HG03460 (cell line): ENCODE results near the gene METRN.
"Not testable (repeated sequence)": the region's sequence is repeated elsewhere in the genome, so short reads cannot be mapped to it uniquely, and the experiment has no call there.

Experiments used
- ATAC-seq: cut with Tn5 transposase; IDR thresholded peaks from one replicate; pipeline ENCODE4 v1.9.1; 2021; ENCODE audit not compliant: unreplicated experiment

Gene METRN

DNA sequence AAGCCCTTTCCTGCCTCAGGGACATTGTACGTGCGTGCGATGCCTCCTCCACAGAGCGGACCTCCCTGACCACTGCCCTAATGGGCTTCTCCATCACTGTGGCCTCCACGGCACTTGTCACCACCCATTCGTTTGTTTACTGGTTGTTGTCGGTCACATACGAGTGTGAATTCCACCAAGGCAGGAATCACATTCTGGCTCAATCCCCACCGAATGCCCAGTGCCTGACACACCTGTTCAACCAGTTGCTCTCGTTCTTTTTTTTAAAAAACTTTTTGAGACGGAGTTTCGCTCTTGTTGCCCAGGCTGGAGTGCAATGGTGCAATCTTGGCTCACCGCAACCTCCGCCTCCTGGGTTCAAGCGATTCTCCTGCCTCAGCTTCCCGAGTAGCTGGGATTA, 23.7 kb upstream of the METRN start:
- ATAC-seq, result not testable (repeated sequence)

DNA sequence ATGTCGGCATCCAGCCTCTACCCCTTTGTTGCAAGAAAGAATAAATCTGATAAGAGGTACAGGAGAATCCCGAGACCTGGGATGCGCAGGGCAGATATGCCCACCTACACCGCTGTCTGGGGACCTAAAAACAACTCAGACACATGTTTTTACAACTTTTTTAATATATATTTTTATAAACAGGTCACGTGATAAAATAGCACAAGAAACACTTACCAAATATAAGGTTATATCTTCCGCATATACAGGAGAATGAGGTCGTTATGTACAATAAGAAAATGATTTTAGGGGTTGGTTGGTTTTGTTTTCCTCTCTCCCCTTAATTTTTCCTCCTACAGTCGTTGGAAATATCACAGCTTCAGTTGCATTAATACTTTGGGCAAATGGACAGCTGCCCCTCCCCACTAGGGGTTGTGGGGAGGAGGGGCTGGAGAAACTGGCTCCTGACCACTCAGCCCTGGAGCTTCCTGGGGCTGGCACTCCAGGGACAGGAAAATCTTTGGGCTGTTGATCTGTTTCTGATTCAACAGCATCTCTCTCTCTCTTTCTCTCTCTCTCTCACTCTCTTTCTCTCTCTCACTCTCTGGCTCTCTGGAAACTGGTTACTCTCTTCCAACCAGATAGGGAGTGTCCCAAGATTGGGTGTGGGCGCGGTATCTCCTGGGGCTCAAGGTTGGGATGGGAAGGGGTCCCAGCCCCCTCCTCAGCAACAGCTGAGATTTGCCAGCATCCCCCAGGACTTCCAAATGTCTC, 22.4 kb upstream of the METRN start:
- no peak for ATAC-seq

DNA sequence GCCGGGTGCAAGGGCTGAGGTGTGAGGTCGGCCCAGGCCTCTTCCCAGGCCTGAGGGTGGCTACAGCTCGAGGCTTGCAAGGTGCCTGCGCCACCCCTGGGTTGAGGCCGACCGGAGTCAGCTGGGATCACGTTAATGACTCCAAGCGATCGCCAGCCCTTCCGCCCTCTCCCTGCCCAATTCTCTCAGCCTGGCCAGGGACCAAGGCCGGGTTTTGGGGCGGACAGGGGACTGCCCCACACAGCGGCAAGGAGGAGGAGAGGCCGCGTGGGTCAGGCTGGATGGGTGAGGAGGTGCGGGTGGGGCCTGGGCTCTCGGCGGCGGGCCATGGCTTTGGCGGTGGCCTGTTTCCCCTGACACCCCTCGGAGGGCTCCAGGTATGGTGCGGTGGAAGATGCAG, 21.6 kb upstream of the METRN start:
- no peak for ATAC-seq

DNA sequence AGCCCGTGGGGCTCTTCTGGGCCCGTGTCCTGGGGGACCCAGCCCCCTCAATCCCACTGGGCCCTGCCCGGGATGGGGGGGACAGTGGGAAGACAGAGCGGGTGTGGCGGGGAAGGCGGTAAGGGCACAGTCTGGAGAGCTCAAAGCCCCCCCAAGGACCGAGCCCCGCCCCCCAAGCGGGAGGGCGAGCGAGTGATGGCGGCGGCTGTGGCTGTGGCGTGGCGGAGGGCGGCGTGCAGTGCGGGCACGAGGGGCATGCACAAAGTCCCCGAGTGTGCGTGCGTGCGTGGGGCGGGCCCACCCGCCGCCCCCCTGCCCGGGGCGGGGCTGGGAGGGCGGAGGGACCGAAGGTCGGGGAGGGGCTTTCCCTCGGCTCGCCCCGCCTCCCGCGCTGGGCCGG, 21.2 kb upstream of the METRN start:
- no peak for ATAC-seq

DNA sequence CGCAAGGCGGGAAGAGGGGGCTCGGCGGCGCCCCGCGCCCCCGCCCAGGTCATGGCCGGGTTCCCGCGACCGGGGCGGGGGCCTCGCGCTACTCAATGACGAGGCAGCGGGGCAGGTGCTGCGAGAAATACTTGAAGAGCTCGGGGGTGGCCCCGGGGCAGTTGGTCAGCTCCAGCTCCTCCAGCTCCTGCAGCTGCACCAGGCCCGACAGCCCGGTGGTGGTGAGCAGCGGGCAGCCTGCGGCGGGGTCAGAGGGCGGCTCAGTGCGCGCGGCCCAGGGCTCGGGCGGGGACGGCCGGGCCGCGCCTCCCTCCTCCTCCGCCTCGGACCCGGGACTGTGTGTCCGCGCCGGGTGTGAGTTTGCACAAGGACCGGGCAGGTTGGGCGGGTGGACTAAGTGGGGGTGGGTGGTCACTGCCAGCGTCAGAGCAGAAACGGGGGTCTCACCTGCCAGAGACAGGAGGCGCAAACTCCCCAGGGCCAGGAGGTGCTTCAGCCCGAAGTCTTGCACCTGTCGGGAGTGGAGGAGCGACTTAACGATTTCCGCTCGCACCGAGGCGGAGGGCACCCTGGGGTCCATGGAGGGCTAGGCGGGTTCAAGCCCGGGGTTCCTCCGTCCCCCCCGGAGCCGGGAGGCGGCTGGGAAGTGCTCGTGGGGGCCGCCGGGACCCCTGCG, 20.6 kb upstream of the METRN start:
- no peak for ATAC-seq

DNA sequence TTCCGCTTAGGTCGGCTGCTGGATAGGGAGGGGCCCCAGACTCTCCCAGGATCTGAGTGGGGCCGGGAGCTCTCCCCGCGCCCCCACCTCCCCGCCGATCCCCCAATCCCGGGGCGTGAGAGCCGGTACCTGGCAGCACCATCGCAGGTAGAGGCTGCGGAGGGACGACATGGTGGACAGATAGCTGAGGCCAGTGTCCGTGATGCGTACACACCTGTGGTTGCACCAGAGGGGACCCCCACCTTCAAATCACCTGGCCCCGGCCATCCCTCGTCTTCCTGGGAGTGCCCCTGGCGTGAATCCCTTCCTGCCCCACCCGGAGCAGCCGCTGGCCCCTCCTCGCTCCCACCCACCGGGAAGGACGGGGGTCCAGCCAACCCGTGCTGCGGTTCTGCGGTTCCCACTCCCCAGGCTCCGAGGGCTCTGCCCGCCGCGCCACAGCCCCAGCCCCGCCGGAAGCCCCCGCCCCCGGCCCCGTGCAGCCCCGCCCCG, 20.0 kb upstream of the METRN start:
- ATAC-seq, result no peak

DNA sequence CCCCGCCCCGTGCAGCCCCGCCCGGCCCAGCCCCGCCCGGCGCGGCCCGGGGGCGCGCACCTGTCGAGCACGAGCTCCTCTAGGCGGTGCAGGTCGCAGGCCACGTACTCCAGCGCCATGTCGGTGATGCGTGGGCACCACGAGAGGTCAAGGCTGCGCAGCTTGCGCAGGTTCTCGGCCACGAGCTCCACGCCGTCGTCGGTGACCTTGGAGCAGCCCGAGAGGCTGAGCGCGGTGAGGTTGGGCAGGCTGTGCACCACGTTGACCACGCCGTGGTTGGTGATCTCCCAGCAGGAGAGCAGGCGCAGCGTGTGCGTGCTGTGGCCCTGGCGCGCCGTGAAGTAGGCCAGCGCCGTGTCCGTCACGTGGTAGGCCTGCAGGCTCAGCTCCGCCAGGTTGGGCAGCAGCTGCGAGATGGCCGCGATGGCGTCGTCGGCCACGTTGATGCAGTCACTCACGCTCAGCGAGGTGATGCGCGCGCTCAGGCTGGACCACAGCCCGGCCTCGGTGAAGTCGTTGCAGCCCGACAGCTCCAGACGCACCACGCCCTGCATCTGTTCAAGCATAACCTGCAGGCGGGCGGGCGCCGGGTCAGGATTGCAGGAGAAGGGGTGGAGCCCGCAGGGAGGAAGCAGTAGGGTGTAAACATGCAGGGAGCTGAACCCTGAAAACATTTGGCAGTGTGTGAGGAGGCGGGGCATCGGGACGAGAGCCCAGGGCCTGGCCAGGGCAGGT, 19.4 kb upstream of the METRN start:
- no peak for ATAC-seq

DNA sequence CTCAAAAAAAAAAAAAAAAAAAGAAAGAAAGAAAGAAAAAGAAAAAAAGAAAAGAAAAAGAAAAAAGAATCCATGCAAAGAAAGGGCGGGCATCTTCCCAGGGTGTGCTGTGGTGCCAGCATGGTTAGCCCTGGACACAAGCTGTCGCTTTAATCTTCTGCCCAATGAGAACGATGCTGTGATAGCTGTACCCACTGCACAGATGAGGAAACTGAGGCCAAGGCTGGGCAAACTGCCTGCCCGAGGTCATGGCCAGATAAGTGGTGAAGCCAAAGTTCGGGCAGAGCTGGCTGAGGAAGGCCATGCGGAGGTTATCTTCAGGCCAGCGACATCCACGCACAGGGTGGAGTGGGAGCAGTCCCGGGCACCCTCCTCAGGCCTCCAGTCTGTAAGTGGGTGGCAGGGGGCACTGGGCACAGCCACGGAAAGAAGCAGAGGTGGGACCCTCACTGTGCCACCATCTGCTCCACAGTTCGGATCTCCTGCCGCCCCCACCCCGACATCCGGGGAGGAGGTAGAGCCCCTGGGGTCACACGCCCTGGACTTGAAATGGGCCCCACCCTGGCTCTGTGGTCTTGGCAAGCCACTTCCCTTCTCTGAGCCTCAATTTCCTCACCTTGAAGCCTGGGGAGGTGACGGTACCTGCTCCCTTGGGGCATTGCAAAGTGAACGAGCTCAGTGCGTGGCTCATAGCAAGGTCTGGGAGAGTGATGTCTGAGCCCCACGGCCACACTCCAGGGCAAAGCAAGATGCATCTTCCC, 15.8 kb upstream of the METRN start:
- ATAC-seq, result no peak

DNA sequence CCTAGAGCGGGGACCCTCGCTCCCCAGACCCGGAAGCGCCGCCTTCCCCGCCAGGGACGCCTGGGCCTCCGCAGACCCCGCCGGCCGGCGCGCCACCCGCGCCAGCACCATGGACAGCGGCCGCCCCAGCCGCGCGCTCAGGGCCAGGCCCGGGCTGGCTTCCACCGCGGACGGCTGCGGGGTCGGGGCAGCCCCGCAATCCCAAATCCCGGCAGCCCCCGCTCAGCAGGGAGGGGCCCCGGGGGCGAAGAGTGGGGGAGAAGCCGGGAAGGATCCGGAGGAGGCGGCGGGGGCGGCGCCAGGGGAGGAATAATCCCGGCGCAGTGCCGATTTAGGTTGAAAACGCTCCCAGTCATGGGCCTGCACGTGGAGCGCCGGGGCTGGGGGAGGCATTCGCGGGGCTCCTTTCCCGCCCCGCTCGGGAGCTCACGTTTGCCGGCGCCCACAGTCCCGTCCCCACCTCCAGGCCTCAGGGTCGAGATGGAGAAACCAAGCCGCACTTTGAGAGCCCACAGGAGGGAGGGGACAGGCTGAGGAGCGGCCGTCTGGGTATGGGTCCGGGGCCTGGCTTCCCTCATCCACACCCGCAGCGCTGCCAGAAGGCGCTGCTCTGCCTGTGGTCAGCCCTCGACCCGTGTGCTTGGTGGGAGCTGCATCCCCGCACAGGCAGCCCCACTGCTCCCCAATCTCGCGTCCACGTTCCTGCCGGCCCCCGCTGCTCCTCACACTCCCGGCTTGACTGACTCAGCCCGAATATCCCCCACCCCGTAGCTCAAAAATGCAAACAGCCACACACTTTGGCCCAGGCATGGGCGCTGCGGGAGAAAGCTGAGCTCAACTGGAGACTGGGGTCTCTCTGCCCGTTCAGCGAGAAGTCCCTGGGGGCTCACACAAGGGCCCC, 14.0 kb upstream of the METRN start:
- ATAC-seq, result no peak

DNA sequence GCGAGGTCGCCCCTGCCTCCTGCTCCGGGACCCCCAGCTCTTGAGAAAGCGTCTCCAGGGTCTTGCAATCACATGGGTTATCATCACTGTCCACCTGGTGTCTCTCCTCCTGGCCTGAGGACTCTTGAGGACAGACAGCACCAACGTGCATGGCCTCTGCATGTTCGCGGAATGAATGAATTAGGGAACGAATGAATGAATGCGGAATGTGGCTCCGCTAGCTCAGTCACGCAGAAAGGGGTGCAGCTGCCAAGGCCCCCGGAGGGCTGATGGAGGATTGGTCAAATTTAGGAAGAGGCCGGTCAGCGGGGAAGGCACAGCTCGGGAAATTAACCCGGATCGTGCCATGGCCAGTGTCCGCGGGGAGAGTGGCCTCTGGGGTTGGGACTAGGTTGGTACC, 12.6 kb upstream of the METRN start:
- no peak for ATAC-seq

DNA sequence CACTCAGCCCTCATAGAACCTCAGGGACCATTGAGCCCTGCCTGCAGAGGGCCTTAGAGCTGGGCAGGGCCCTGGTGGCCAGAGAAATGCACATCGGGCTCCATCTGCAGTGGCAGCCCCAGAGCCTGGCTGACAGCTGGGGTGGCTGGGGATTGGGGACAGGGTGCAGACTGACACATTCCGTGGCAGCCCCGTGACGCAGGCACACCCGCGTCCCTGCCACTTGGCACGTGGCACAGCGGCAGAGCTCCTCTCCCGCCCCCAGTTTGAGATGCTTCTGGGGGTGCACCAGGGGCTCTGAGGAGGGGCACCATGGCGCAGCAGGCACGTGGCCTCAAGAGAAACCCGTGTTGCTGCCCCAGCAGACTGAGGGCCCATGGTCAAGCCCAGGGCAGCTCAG, 11.5 kb upstream of the METRN start:
- ATAC-seq, result no peak

DNA sequence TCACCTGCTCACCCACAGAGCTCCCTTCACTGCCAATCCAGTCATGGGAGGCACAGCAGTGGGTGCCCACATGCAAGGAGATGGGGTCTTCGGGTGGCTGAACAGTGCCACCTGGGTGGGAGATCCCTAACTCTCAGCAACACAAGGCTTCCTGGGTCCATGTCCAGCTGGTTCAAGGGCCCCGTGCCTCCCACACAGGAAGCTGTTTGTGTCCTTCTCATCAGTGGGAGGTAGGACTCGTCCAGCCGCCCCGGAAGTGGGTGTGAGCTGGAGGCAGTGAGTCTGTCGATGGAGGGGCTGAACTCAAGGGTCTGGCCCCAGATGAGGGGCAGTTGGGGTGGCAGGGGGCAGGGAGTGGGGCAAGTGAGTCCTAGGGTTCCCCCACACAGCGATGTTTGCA, 10.9 kb upstream of the METRN start:
- ATAC-seq, result no peak

DNA sequence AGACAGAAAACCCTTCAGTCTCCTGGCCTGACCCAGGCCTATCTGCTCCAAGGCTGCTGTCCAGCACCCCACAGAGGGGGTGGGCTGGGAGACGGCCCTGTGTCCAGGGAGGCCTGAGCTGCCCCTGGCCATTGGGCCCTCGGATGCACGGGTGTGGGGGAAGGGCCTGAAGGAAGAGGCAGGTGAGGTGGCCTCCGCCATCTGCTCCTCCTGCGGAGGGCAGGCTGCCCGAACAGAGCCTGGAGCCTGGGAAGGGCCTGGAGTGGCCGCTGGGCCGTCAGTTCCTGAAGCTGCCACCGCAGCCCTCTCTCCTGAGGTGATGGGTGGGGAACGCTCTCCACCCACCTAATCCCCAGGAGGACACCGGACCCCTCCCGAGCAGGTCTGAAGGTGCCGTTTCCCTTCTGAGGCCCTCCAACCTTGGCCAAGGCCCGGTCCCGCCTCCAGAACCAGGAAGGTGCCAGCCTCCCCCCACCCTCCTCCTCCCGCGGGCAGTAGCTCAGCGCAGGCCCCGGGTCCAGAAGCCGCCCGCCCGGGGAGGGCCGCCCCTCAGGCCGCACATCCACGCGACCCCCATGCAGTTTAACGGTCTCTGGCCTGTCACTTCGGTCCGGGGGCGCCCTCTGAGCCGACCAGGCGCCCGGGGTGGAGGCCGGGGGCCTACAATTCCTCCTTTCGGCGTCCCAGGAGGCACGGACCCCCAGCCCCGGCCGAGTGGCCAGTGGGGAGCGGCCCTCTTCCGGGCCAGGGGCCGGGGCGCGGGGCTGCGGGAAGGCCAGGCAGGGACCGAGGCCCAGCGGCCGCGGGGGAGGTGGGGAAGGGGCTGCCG, 10.2 kb upstream of the METRN start:
- no peak for ATAC-seq

DNA sequence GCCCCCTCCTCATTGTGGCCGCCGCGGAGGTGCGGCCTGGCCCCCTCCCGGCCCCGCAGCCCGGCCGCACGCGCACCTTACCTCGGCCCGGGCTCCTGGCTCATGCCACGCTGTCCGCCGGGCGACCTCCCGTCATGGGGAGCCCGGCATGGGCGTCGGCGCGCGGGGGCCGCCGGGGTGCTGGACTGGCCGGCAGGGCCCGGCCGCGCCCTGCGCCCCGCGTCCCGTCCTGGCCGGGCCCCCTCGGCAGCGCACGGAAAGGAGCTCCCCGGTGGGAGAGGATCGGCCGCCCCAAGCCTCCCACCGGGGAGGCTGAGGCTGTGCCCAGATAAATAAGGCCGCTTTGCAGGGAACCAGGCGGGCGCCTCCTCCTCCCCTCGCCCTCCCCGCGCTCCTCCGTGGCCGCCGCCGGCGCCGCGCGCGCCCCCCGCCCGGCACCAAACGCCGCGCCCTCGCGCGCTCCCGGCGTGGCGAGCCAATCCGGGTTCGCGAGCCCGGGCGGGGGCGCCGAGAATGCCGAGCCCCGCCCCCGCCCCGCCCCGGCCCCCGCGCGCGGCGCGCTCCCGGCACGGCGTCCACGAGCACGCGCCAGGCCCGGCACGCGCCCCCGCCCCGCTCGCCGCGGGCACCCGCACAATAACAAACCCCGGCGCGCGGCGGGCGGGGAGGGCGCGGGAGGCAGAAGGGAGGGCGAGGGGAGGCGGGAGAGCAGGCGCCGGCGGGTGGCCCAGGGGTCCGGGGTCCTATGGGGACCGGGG, 9.3 kb upstream of the METRN start, which contains the start of gene FBXL16:
Gene FBXL16 (minus strand): TSS at position 371 of the 758 bp plus-strand sequence. CDS start 8,396 bp downstream, outside the sequence.
- ATAC-seq, result no peak

DNA sequence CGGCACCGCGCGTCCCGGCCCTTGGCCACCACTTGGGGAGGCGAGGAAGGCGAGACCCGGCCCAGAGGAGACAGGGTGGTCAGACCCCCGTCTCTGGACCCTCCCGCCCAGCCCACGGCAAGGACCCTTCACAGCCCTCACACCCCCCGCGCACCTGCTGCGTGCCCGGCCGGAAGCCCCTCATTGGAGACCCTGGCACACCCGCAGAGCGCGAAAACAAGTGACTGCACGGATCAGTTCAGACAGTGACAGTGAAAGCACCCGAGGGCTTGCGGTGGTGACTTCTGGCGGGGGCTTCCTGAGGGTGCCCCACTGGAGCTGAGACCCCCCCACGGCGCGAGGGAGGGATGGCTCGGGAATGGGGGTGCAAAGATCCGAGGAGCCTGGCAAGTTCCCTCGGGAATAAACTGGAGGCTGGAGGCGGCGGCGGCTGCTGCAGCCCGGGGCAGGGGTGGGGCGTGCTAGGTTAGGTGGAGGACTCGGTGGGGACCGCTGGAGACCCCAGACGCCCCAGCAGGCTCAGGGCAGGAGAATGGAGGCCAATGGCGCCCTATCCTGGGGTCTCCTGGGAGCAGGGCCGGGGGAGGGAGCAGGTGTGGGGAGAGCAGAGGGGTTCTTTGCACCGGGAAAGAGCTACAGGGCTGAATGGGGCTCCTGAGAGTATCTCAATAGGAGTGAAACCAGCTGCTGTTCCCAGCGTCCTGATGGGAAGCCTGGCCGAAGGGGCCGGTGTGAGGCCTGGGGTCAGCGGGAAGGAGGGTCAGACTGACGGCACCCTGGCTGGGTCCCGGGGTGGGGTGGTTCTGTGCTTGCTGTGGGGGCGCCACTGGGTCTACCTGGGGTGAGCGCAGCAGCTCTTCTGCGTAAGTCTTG, 8.5 kb upstream of the METRN start:
- no peak for ATAC-seq

DNA sequence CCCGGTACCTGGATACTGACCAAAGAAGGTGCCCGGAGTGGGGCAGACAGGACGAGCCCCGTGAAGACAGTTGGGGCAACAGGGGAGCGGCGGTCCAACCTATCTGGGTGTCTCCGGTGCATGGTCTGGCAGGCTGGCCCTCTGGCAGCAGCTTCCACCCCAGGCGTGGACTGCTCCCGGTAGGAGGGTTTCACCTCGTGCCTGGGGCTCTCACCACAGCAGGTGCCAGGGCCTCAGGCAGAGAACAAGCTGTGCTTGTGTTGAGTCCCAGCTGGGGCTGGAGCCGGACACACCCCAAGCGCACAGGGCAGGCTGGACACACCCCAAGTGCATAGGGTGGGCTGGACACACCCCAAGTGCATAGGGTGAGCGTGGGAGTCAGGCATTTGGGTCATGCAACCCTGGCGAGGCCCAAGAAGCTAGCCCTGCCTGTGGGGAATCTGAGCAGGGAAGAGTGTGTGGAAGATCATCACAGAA, 7.8 kb upstream of the METRN start:
- no peak for ATAC-seq

DNA sequence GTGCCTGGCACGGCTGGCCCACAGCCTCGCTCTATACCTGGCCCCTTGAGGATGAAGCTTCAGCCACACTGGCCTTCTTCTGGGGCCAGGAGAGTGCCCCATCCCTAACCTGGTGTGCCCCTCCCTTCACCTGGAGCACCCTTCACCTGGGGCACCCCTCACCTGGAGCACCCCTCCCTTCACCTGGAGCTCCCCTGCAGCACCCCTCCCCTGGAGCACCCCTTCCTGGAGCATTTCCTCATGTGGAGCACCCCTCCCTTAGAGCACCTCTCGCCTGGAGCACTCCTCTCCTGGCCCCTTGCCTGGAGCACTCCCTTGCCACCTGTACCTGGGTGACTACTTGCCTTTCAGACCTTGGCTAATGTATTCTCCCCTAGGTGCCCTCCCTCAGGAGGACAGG, 6.9 kb upstream of the METRN start:
- ATAC-seq, result no peak
